Ishikawa (cell line): ENCODE measurements around the gene HAGH.

ENCODE experiments used
- CEBPB ChIP-seq: IDR thresholded peaks from 2 replicates; pipeline ENCODE4 v1.6.1; 2012
- CREB1 ChIP-seq: IDR thresholded peaks from 2 replicates; pipeline ENCODE4 v1.6.1; 2012; ENCODE audit warnings: low read depth
- EGR1 ChIP-seq: IDR thresholded peaks from 2 replicates; pipeline ENCODE4 v1.6.1; 2012
- EP300 ChIP-seq: IDR thresholded peaks from 2 replicates; pipeline ENCODE4 v1.6.1; 2012; ENCODE audit warnings: borderline replicate concordance
- FOXM1 ChIP-seq: IDR thresholded peaks from 2 replicates; pipeline ENCODE4 v1.6.1; 2012; ENCODE audit warnings: low read depth, borderline replicate concordance
- NFIC ChIP-seq: IDR thresholded peaks from 2 replicates; pipeline ENCODE4 v1.6.1; 2012
- RAD21 ChIP-seq: IDR thresholded peaks from 2 replicates; pipeline ENCODE4 v1.6.1; 2012; ENCODE audit warnings: low read depth
- TAF1 ChIP-seq: IDR thresholded peaks from 2 replicates; pipeline ENCODE4 v1.6.1; 2012; ENCODE audit warnings: low read depth, mild to moderate bottlenecking
- TCF12 ChIP-seq: IDR thresholded peaks from 2 replicates; pipeline ENCODE4 v1.6.1; 2012; ENCODE audit warnings: low read depth
- TEAD4 ChIP-seq: IDR thresholded peaks from 2 replicates; pipeline ENCODE4 v1.6.1; 2012
- YY1 ChIP-seq: IDR thresholded peaks from 2 replicates; pipeline ENCODE4 v1.6.1; 2012; ENCODE audit warnings: low read depth
- ZBTB7A ChIP-seq: IDR thresholded peaks from 2 replicates; pipeline ENCODE4 v1.6.1; 2012; ENCODE audit warnings: low read depth
- TF ChIP-seq, protein P1 (sequence below): IDR thresholded peaks from 2 replicates; pipeline ENCODE4 v1.6.1; 2012
- TF ChIP-seq, protein P2 (sequence below): IDR thresholded peaks from 2 replicates; pipeline ENCODE4 v1.6.1; 2012; ENCODE audit warnings: low read depth, mild to moderate bottlenecking
- TF ChIP-seq, protein P3 (sequence below): IDR thresholded peaks from 2 replicates; pipeline ENCODE4 v1.6.1; 2012

Gene HAGH

DNA sequence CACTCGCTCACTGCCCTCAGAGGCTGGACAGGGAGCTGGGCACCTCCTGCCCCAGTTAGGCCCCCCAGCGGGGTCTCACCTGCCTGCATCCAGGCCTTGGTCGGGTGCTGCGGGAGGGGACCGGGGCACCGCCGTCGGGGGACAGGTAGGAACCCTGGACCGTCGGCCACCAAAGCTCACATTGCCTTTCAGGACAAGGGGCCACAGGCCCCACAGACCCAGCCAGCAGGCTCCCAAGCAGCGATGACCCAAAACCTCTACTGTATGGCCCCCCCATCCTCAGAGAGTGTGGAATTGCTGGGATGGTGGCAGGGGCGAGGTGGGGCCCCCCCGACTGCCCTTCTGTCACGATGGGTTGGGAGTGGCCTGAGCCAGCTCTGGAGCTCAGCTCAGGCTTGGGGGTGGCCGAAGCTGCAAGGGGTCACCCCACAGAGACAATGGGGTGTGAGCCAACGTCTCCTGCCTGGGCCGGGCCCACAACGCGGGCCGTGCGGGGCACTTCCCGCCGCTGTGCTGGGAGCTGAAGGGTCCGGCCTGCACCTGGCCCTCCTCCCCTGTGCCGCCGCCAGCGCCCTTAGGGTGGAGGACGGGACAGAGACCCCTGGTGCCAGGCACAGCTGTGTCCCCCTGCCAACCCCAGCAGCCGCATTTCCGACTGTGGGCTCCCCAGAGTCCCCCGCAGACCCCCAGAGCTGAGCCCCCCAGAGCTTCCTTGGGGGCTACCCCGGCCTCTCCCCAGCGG, 33.6 kb downstream of the HAGH start:
- TF ChIP-seq ZBTB7A (peak; percentile 25; the same call in 1 of the 2 replicates), EGR1 (no peak)

DNA sequence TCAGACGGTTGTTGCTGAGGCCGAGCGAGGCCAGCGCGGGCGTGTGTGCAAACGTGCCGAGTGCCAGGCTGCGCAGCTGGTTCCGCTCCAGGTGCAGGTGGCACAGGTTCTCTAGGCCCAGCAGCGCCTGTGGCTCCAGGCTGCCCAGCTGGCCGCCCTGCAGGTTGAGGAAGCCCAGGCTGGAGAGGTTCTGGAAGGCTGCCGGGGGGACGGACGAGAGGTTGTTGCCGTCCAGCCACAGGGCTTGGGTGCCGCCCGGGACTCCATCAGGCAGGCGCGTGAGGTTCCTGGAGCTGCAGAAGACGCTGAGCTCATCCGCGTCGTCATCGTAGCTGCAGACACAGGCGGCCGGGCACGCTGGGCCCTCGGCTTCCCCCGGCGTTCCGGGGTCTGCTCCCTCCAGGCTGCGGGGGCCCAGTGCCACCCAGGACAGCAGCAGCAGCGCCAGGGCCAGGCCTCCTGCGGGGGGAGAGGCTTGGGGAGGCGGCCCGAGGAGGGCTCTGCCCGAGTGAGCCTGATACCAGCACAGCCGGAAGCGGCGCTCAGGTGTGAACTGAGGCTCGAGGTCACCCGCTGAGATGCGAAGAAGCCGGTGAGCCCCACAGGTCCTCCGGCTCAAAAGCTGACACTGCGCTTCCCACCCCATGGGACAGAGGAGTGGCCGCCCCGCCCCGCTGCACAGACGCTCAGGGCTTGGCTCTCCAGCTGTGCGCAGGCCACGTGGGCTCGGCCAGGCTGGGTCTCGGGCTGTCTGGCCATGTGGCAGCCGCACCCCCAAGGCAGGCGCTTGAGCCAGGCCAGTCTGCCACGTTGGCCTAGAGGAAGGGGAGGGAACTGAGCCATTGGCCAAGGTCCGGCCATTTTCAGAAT, 34.4 kb downstream of the HAGH start:
- TF ChIP-seq FOXM1 (no peak), CREB1 (no peak), RAD21 (no peak), EP300 (peak; percentile 39; the same call in 1 of the 2 replicates), TEAD4 (peak; percentile 5; the same call in 1 of the 2 replicates), YY1 (no peak), ZBTB7A (no peak), TAF1 (no peak), NFIC (peak; percentile 21; the same call in 1 of the 2 replicates), CEBPB (no peak), EGR1 (no peak), TCF12 (peak; percentile 47; the same call in 1 of the 2 replicates)
- TF ChIP-seq, protein P1, sequence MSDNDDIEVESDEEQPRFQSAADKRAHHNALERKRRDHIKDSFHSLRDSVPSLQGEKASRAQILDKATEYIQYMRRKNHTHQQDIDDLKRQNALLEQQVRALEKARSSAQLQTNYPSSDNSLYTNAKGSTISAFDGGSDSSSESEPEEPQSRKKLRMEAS, result peak; percentile 97
- TF ChIP-seq, protein P2, sequence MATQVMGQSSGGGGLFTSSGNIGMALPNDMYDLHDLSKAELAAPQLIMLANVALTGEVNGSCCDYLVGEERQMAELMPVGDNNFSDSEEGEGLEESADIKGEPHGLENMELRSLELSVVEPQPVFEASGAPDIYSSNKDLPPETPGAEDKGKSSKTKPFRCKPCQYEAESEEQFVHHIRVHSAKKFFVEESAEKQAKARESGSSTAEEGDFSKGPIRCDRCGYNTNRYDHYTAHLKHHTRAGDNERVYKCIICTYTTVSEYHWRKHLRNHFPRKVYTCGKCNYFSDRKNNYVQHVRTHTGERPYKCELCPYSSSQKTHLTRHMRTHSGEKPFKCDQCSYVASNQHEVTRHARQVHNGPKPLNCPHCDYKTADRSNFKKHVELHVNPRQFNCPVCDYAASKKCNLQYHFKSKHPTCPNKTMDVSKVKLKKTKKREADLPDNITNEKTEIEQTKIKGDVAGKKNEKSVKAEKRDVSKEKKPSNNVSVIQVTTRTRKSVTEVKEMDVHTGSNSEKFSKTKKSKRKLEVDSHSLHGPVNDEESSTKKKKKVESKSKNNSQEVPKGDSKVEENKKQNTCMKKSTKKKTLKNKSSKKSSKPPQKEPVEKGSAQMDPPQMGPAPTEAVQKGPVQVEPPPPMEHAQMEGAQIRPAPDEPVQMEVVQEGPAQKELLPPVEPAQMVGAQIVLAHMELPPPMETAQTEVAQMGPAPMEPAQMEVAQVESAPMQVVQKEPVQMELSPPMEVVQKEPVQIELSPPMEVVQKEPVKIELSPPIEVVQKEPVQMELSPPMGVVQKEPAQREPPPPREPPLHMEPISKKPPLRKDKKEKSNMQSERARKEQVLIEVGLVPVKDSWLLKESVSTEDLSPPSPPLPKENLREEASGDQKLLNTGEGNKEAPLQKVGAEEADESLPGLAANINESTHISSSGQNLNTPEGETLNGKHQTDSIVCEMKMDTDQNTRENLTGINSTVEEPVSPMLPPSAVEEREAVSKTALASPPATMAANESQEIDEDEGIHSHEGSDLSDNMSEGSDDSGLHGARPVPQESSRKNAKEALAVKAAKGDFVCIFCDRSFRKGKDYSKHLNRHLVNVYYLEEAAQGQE, result no peak
- TF ChIP-seq, protein P3, sequence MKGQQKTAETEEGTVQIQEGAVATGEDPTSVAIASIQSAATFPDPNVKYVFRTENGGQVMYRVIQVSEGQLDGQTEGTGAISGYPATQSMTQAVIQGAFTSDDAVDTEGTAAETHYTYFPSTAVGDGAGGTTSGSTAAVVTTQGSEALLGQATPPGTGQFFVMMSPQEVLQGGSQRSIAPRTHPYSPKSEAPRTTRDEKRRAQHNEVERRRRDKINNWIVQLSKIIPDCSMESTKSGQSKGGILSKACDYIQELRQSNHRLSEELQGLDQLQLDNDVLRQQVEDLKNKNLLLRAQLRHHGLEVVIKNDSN, result peak; percentile 91

DNA sequence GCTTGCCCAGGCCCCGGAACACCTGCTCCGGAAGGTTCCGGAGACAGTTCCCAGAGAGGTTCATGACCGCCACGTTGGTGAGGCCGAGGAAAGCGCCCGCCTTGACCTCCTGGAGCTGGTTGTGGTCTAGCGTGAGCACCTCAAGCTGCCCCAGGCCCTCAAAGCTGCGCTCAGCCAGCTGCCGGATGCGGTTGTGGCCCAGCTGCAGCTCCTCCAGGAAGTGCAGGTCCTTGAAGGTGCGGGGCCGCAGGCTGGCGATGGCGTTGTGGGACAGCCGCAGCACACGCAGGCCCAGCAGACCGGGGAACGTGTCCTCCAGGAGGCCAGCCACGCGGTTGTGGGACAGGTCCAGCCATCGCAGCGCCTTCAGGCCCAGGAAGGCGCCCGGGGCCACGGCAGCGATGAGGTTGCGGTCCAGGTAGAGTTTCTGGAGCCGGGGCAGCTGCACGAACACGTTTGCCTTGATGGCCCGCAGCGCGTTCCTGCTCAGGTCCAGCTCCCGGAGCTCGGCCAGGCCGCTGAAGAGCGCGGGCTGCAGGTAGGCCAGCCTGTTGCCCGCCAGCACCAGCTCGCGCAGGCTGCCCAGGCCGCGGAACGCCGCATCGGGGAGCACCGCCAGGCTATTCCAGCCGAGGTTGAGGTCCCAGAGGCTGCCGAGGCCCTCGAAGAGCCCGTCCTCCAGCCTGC, 35.2 kb downstream of the HAGH start:
- TF ChIP-seq, protein P2, result no peak
- no peak for TF ChIP-seq FOXM1

DNA sequence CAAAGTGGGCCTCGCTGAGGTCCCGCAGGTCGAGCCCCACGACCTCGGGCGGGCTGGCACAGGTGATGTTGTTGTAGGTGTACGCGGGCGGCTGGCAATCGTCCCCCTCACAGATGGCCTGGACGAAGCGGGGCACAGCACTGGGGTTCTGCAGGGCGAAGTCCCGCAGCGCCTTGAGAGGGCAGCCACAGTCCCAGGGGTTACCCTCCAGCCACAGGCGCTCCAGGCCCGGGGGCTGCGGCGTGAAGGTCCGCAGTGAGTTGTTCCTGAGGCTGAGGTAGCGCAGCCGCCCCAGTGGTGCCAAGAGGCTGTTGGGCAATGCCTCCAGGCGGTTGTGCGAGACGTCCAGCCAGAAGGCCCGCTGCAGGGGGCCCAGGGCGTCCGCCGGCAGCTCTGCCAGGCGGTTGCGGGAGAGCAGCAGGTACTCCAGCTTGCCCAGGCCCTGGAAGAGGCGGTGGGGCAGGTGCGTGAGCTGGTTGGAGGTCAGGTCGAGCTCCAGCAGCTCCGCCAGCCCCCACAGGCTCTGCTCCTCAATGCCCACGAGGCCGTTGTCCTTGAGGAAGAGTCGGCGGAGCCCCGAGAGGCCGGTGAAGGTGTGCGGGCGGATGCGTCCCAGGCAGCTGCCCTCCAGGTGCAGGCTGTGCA, 35.9 kb downstream of the HAGH start:
- TF ChIP-seq TEAD4, result no peak

DNA sequence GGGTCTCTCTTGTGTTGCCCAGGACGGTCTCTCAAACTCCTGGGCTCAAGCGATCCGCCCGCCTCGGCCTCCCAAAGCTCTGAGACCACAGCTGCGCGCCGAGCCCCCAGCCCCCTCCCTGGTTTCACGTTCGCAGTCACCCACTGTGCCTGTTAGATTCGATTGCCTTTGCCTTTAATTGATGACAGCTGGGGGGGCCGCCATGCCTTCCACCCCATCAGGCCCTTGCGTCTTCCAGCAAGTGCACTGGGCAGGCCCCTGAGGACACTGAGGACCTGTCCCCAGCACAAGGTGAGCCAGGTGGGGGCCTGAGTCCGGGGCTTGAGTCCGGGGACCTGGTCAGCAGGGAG, 36.4 kb downstream of the HAGH start:
- no peak for TF ChIP-seq RAD21
- TF ChIP-seq, protein P1, result no peak
- no peak for TF ChIP-seq TCF12
- no peak for TF ChIP-seq FOXM1
- no peak for TF ChIP-seq TEAD4
- TF ChIP-seq EP300, result no peak
- no peak for TF ChIP-seq TAF1
- TF ChIP-seq, protein P3, result no peak
- no peak for TF ChIP-seq NFIC
- TF ChIP-seq, protein P2, result no peak
- TF ChIP-seq ZBTB7A, result no peak
- TF ChIP-seq CREB1, result no peak
- no peak for TF ChIP-seq YY1
- TF ChIP-seq CEBPB, result no peak
